IMR-90 (cell line): ENCODE results near the gene TMBIM1. TPM values are rescaled to one million over a fixed set of nuclear protein-coding genes. Genes with fewer than 3 reads are reported as not detected.

Experiments
- ATAC-seq: fragments of 200-7000 bp; cut with Tn5 transposase; 2 replicates; pipeline ENCODE4 v1.9.1; 2020; ENCODE audit warnings: low read depth, mild to moderate bottlenecking, moderate library complexity
- BruUV-seq: library from RNA; stranded (reverse); fragments of 400-500 nt; replicated peaks from 2 replicates; lab custom pipeline; 2021; lab: Mats Ljungman, UMichigan
- CTCF ChIA-PET: fragments of 300-600 bp; formaldehyde crosslinking; extraction: SDS; loops from one replicate; lab custom pipeline; 2021; ENCODE audit warnings: antibody characterized with exemption; lab: Yijun Ruan, JAX
- POLR2A ChIA-PET: fragments of 300-600 bp; sonication (Branson Sonifier 250); formaldehyde crosslinking; loops from one replicate; lab custom pipeline; 2022; ENCODE audit warnings: antibody characterized with exemption; ENCODE audit not compliant: unreplicated experiment; lab: Charles Lee
- DNase-seq: peaks from one replicate; pipeline ENCODE4 v3.0.0; 2013
- H2AFZ ChIP-seq: replicated peaks from 2 replicates; pipeline ENCODE3; 2013; ENCODE audit warnings: low read length, mild to moderate bottlenecking; ENCODE audit not compliant: poor library complexity
- H2AK5ac ChIP-seq: 2 replicates; pipeline ENCODE4 v1.6.1; 2013; ENCODE audit warnings: low read depth, low read length, inconsistent platforms
- H2AK9ac ChIP-seq: replicated peaks from 2 replicates; pipeline ENCODE3; 2013; ENCODE audit warnings: mild to moderate bottlenecking, low read depth, low read length, moderate library complexity; ENCODE audit not compliant: poor library complexity
- H2BK120ac ChIP-seq: 2 replicates; pipeline ENCODE4 v1.6.1; 2013; ENCODE audit warnings: low read depth, low read length, inconsistent platforms
- H2BK15ac ChIP-seq: 3 replicates; pipeline ENCODE4 v1.6.1; 2013; ENCODE audit warnings: low read depth, low read length, inconsistent platforms
- H2BK20ac ChIP-seq: 2 replicates; pipeline ENCODE4 v1.6.1; 2013; ENCODE audit warnings: low read depth, mild to moderate bottlenecking, inconsistent platforms, low read length, moderate library complexity
- H2BK5ac ChIP-seq: 2 replicates; pipeline ENCODE4 v1.6.1; 2013; ENCODE audit warnings: mild to moderate bottlenecking, low read depth, low read length, inconsistent platforms; ENCODE audit not compliant: poor library complexity, severe bottlenecking
- H3K14ac ChIP-seq: replicated peaks from 2 replicates; pipeline ENCODE4 v1.6.1; 2013; ENCODE audit warnings: low read depth, low read length, inconsistent platforms
- H3K18ac ChIP-seq: 2 replicates; pipeline ENCODE4 v1.6.1; 2013; ENCODE audit warnings: low read depth, low read length, control low read depth
- H3K23ac ChIP-seq: 2 replicates; pipeline ENCODE4 v1.6.1; 2013; ENCODE audit warnings: low read depth, low read length, inconsistent platforms
- H3K27ac ChIP-seq: 2 replicates; pipeline ENCODE4 v1.5.1; 2013; ENCODE audit warnings: mild to moderate bottlenecking, control low read depth, low read length; ENCODE audit not compliant: insufficient read depth
- H3K27me3 ChIP-seq: 2 replicates; pipeline ENCODE4 v1.6.1; 2013; ENCODE audit warnings: low read length; ENCODE audit not compliant: control insufficient read depth, insufficient read depth
- H3K36me3 ChIP-seq: 2 replicates; pipeline ENCODE4 v1.6.1; 2013; ENCODE audit warnings: low read length, mixed read lengths; ENCODE audit not compliant: control insufficient read depth, insufficient read depth
- H3K4ac ChIP-seq: 2 replicates; pipeline ENCODE4 v1.6.1; 2013; ENCODE audit warnings: low read depth, low read length, inconsistent platforms
- H3K4me1 ChIP-seq: 2 replicates; pipeline ENCODE4 v1.6.1; 2013; ENCODE audit warnings: low read length, mixed read lengths; ENCODE audit not compliant: control insufficient read depth, insufficient read depth
- H3K4me2 ChIP-seq: 2 replicates; pipeline ENCODE4 v1.6.1; 2013; ENCODE audit warnings: low read depth, mild to moderate bottlenecking, control low read depth, low read length, moderate library complexity
- H3K4me3 ChIP-seq: 2 replicates; pipeline ENCODE4 v1.5.1; 2013; ENCODE audit warnings: low read depth, mild to moderate bottlenecking, control low read depth, low read length, moderate library complexity; ENCODE audit not compliant: insufficient read depth
- H3K56ac ChIP-seq: 2 replicates; pipeline ENCODE4 v1.6.1; 2013; ENCODE audit warnings: low read length, inconsistent platforms; ENCODE audit not compliant: insufficient read depth; ENCODE audit errors: extremely low read depth
- H3K79me1 ChIP-seq, 2 experiments: 2 replicates each; pipeline ENCODE4 v1.6.1; 2013; ENCODE audit warnings: low read length in 2 of 2, inconsistent platforms in 1 of 2, low read depth in 1 of 2
- H3K9ac ChIP-seq: 2 replicates; pipeline ENCODE4 v1.6.1; 2013; ENCODE audit warnings: low read depth, low read length, control low read depth
- H3K9me1 ChIP-seq: 2 replicates; pipeline ENCODE4 v1.6.1; 2013; ENCODE audit warnings: low read length, inconsistent platforms; ENCODE audit not compliant: insufficient read depth
- H3K9me3 ChIP-seq: 2 replicates; pipeline ENCODE4 v1.6.1; 2013; ENCODE audit warnings: low read length; ENCODE audit not compliant: control insufficient read depth, insufficient read depth
- H4K20me1 ChIP-seq: 2 replicates; pipeline ENCODE4 v1.6.1; 2013; ENCODE audit warnings: low read length, inconsistent platforms; ENCODE audit not compliant: insufficient read depth
- H4K5ac ChIP-seq: 2 replicates; pipeline ENCODE4 v1.6.1; 2013; ENCODE audit warnings: mild to moderate bottlenecking, low read depth, low read length, control low read depth
- H4K8ac ChIP-seq, 2 experiments: 2 replicates each; pipeline ENCODE4 v1.6.1; 2013; ENCODE audit warnings: low read depth in 2 of 2, low read length in 2 of 2, control low read depth in 1 of 2, inconsistent platforms in 1 of 2
- H4K91ac ChIP-seq: 2 replicates; pipeline ENCODE4 v1.6.1; 2013; ENCODE audit warnings: low read depth, low read length, inconsistent platforms; ENCODE audit not compliant: insufficient read depth
- BHLHE40 ChIP-seq: fragments of 150-350 bp; IDR thresholded peaks from 2 replicates; pipeline ENCODE4 v1.6.1; 2016; ENCODE audit warnings: mild to moderate bottlenecking, low read depth, low read length
- CEBPB ChIP-seq: IDR thresholded peaks from 2 replicates; pipeline ENCODE4 v1.6.1; 2012; ENCODE audit warnings: low read depth, low read length, improper control_type of control experiment
- CHD1 ChIP-seq: IDR thresholded peaks from 2 replicates; pipeline ENCODE4 v1.6.1; 2012; ENCODE audit warnings: low read depth, low read length, improper control_type of control experiment
- ELK1 ChIP-seq: fragments of 150-350 bp; IDR thresholded peaks from 2 replicates; pipeline ENCODE4 v1.6.1; 2016; ENCODE audit warnings: low read depth, mild to moderate bottlenecking, low read length, moderate library complexity, borderline replicate concordance
- FOS ChIP-seq: fragments of 150-350 bp; IDR thresholded peaks from 2 replicates; pipeline ENCODE4 v1.6.1; 2016; ENCODE audit warnings: low read depth, low read length
- MAFK ChIP-seq: IDR thresholded peaks from 2 replicates; pipeline ENCODE4 v1.6.1; 2012; ENCODE audit warnings: low read depth, low read length, improper control_type of control experiment
- MAZ ChIP-seq: IDR thresholded peaks from 2 replicates; pipeline ENCODE4 v1.6.1; 2012; ENCODE audit warnings: low read depth, mild to moderate bottlenecking, low read length, improper control_type of control experiment, moderate library complexity, borderline replicate concordance
- MXI1 ChIP-seq: IDR thresholded peaks from 2 replicates; pipeline ENCODE4 v1.6.1; 2012; ENCODE audit warnings: low read depth, mild to moderate bottlenecking, low read length, moderate library complexity, borderline replicate concordance
- POLR2A ChIP-seq: IDR thresholded peaks from 2 replicates; pipeline ENCODE4 v1.6.1; 2012; ENCODE audit warnings: mild to moderate bottlenecking, low read depth, low read length
- RAD21 ChIP-seq: IDR thresholded peaks from 2 replicates; pipeline ENCODE4 v1.6.1; 2012; ENCODE audit warnings: low read length, improper control_type of control experiment
- RCOR1 ChIP-seq: IDR thresholded peaks from 2 replicates; pipeline ENCODE4 v1.6.1; 2012; ENCODE audit warnings: mild to moderate bottlenecking, low read length, improper control_type of control experiment; ENCODE audit not compliant: insufficient replicate concordance
- SMC3 ChIP-seq: fragments of 150-350 bp; IDR thresholded peaks from 2 replicates; pipeline ENCODE4 v1.6.1; 2016; ENCODE audit warnings: low read depth, mild to moderate bottlenecking, antibody characterized with exemption, low read length, moderate library complexity
- WGBS, 2 experiments: methylation state at CpG; one replicate each; pipeline versions ENCODE4 v1.1.5 to v1.1.7; 2013; ENCODE audit warnings: missing lambda C conversion rate in 2 of 2; ENCODE audit not compliant: insufficient read length in 1 of 2; ENCODE audit errors: extremely low coverage in 2 of 2; 5-methylcytosine and 5-hydroxymethylcytosine counted together
- dilution Hi-C: fragments of 300-500 bp; cut with HindIII; formaldehyde crosslinking; loops from one replicate; pipeline ENCODE4 v1.14.3; 2018; ENCODE audit warnings: low sequenced_read_pairs; ENCODE audit not compliant: unreplicated experiment
- in situ Hi-C: fragments of 300-500 bp; cut with MboI; formaldehyde crosslinking; loops from 3 replicates; pipeline ENCODE4 v1.14.3; 2019; ENCODE audit warnings: low sequenced_read_pairs, inconsistent platforms, mixed read lengths
- intact Hi-C: fragments of 100-400 bp; cut with micrococcal nuclease; formaldehyde crosslinking; loops from 2 replicates; pipeline ENCODE4 v1.10.0; 2022
- polyA plus RNA-seq, 3 experiments: library from polyadenylated mRNA; depleted of rRNA; stranded (reverse); fragments of >200 nt; gene quantifications; 2 replicates each; pipeline ENCODE4 v1.2.3, GENCODE V29; 2012; ENCODE audit warnings: low replicate concordance in 1 of 3
- total RNA-seq: library from RNA; depleted of rRNA; stranded (reverse); fragments of >200 nt; gene quantifications from 2 replicates; pipeline ENCODE4 v1.2.3, GENCODE V29; 2012

The TMBIM1 gene
- total and polyA plus RNA-seq, 2 of the 4 experiments (the other 2 are of a cell fraction): 84.6 to 102 TPM

- Histone ChIP-seq H2BK20ac (no peak overlapping the region), H2AFZ (no peak overlapping the region), H3K27ac (no peak overlapping the region), H2AK9ac (no peak overlapping the region), H2AK5ac (no peak overlapping the region), H3K4ac (no peak overlapping the region), H3K18ac (no peak overlapping the region), H3K9ac (no peak overlapping the region), H2BK120ac (no peak overlapping the region), H3K27me3 (no peaks in the 10 kb centered on the region), H3K4me1 (peaks cover 6% of the 10 kb centered on the region; the same call in 1 of the 2 replicates), H3K4me3 (no peak overlapping the region), H3K9me3 (no peaks in the 10 kb centered on the region), H3K9me1 (peaks cover 8% of the 10 kb centered on the region), H2BK5ac (no peak overlapping the region), H3K4me2 (no peak overlapping the region), H4K5ac (no peak overlapping the region), H4K8ac (no peak overlapping the region), H3K79me1 (peaks cover 0 to 10% of the 10 kb centered on the region in 2 experiments; a peak in 2 of 4 replicates), H4K91ac (no peak overlapping the region), H3K23ac (no peak overlapping the region), H2BK15ac (no peak overlapping the region), H3K14ac (no peak overlapping the region), H4K20me1 (no peaks in the 10 kb centered on the region), H3K36me3 (no peaks in the 10 kb centered on the region), H3K56ac (no peak overlapping the region)
- ChIA-PET CTCF (interaction anchor here (1.1 kb wide), 1 partner anchor 100 kb away, joined by 6 read pairs; no protein-coding TSS in a partner anchor), POLR2A (interaction anchor here (0.6 to 1.5 kb wide), 2 partner anchors 9 to 26 kb away, joined by 3 read pairs; partner anchors contain the start of gene PNKD)
- BruUV-seq: no TSS peak
- TF ChIP-seq MAFK (no peak), MXI1 (no peak), RAD21 (no peak), POLR2A (no peak), SMC3 (no peak), ELK1 (no peak), MAZ (no peak), CEBPB (no peak), CHD1 (no peak), FOS (no peak), RCOR1 (no peak), BHLHE40 (no peak)
- DNase-seq: no peak
- 100% methylated on average over 1 of the region's 1 CpG; no CpG with 5 or more reads in 1 of the 2 experiments for WGBS, 2 experiments
- no peak for ATAC-seq
- intact Hi-C loops: no loop called here
- dilution Hi-C loops: no loop called here
- in situ Hi-C loops: no loop called here
Observed at GRCh38 chr2:218296200-218296599, 3.9 kb upstream of the TMBIM1 start.
